RPMI7951 (cell line): ENCODE data around the gene ELOVL5. TPM values are rescaled to one million over a fixed set of nuclear protein-coding genes. Genes with fewer than 3 reads are reported as not detected.
A peak's percentile ranks its signal among the peaks of the same experiment; 100 is the strongest.
"Not testable (repeated sequence)": the region's sequence is repeated elsewhere in the genome, so short reads cannot be mapped to it uniquely, and the experiment has no call there.

ENCODE experiments used
- DNase-seq: peaks from one replicate; pipeline ENCODE4 v3.0.0-alpha.2; 2012; ENCODE audit warnings: low read depth
- total RNA-seq: library from RNA; depleted of rRNA; stranded (reverse); fragments of >200 nt; shearing (Covaris generic); gene quantifications from 2 replicates; pipeline ENCODE4 v1.2.3, GENCODE V29; 2014

Gene ELOVL5
- total RNA-seq, 1 experiment from 2014 or later, result 91.3 TPM

- not testable (repeated sequence) for DNase-seq
Observed at GRCh38 chr6:53305506-53306005, 43.2 kb downstream of the ELOVL5 start.

- not testable (repeated sequence) for DNase-seq
Observed at GRCh38 chr6:53304953-53305352, 43.8 kb downstream of the ELOVL5 start.

GRCh38 chr6:53302678-53303360 lies 45.9 kb downstream of the ELOVL5 start:
- peak; percentile 87 for DNase-seq

GRCh38 chr6:53301801-53302537 lies 46.8 kb downstream of the ELOVL5 start:
- DNase-seq, result no peak

GRCh38 chr6:53300656-53301551 lies 47.8 kb downstream of the ELOVL5 start:
- DNase-seq, result peak; percentile 86

- no peak for DNase-seq
Observed at GRCh38 chr6:53299331-53300005, 49.3 kb downstream of the ELOVL5 start.

GRCh38 chr6:53297004-53297403 lies 51.7 kb downstream of the ELOVL5 start:
- no peak for DNase-seq

- no peak for DNase-seq
Observed at GRCh38 chr6:53295176-53295575, 53.6 kb downstream of the ELOVL5 start.

GRCh38 chr6:53294611-53295010 lies 54.1 kb downstream of the ELOVL5 start:
- no peak for DNase-seq

GRCh38 chr6:53294095-53294494 lies 54.7 kb downstream of the ELOVL5 start:
- no peak for DNase-seq

- DNase-seq, result no peak
Observed at GRCh38 chr6:53293691-53294090, 55.1 kb downstream of the ELOVL5 start.

- no peak for DNase-seq
Observed at GRCh38 chr6:53290537-53291510, 57.9 kb downstream of the ELOVL5 start.

- DNase-seq, result no peak
Observed at GRCh38 chr6:53287336-53288225, 61.2 kb downstream of the ELOVL5 start.

GRCh38 chr6:53284901-53285300 lies 63.8 kb downstream of the ELOVL5 start:
- DNase-seq, result no peak

GRCh38 chr6:53282741-53283140 lies 66.0 kb downstream of the ELOVL5 start:
- DNase-seq, result peak; percentile 46

GRCh38 chr6:53282234-53282633 lies 66.5 kb downstream of the ELOVL5 start:
- no peak for DNase-seq

- no peak for DNase-seq
Observed at GRCh38 chr6:53281518-53282215, 67.1 kb downstream of the ELOVL5 start.

GRCh38 chr6:53280207-53280606 lies 68.5 kb downstream of the ELOVL5 start:
- DNase-seq, result no peak

GRCh38 chr6:53279293-53279692 lies 69.5 kb downstream of the ELOVL5 start:
- DNase-seq, result no peak
